NCI-H2107 treated with DMSO at 0.1 percent for 48 hours (cell line): ENCODE measurements around the gene TRAPPC10.

Source experiments
- DNase-seq: peaks from one replicate; lab custom pipeline; 2025; ENCODE audit not compliant: unreplicated experiment; lab: John Stamatoyannopoulos, UW

Gene TRAPPC10, protein sequence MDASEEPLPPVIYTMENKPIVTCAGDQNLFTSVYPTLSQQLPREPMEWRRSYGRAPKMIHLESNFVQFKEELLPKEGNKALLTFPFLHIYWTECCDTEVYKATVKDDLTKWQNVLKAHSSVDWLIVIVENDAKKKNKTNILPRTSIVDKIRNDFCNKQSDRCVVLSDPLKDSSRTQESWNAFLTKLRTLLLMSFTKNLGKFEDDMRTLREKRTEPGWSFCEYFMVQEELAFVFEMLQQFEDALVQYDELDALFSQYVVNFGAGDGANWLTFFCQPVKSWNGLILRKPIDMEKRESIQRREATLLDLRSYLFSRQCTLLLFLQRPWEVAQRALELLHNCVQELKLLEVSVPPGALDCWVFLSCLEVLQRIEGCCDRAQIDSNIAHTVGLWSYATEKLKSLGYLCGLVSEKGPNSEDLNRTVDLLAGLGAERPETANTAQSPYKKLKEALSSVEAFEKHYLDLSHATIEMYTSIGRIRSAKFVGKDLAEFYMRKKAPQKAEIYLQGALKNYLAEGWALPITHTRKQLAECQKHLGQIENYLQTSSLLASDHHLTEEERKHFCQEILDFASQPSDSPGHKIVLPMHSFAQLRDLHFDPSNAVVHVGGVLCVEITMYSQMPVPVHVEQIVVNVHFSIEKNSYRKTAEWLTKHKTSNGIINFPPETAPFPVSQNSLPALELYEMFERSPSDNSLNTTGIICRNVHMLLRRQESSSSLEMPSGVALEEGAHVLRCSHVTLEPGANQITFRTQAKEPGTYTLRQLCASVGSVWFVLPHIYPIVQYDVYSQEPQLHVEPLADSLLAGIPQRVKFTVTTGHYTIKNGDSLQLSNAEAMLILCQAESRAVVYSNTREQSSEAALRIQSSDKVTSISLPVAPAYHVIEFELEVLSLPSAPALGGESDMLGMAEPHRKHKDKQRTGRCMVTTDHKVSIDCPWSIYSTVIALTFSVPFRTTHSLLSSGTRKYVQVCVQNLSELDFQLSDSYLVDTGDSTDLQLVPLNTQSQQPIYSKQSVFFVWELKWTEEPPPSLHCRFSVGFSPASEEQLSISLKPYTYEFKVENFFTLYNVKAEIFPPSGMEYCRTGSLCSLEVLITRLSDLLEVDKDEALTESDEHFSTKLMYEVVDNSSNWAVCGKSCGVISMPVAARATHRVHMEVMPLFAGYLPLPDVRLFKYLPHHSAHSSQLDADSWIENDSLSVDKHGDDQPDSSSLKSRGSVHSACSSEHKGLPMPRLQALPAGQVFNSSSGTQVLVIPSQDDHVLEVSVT

DNA sequence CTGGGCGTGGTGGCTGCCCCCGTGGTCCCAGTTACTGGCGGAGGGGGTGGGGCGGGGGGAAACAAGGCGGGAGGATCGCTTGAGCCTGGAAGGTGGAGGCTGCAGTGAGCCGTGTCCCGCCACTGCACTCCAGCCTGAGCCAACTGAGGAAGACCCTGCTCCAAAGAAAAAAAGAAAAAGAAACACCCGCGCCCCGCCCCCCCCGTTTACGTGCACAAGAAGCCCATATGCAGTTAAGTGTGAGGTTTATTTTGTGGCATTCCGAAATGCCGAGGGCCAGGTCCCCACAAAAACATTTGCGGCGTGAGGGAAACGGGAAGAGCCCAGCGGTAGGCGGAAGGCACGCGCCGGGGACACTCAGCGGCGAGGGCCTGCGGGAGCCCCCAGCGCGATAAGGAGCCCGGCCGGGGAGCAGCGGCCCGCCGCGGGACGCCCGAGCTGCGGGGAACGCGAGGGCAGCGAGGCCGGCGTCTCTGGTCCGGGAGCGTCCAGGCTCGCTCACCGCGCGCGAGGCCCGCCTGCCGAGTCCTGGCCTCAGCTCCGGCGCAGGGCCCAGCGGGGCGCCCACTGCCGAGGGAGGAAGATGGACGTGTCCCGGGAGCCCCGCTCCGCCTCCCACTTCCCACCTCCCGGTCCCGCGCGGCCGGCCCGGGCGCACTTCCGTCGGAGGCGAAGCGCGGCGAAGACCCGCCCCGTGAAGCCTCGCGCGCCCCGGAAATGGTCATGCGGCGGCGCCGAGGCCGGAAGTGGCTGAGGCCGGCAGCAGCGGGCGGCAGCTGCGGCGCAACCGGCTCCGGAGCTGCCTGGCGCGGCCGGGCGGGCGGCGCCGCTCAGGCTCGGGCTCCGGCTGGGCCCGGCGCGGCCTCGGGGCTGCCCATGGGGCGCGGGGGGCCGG, at the start of gene TRAPPC10:
Gene TRAPPC10, plus strand, starts transcription at position 731 of the 895 bp plus-strand sequence. CDS start 185 bp downstream, outside the sequence.
- DNase-seq, result peak; percentile 68

DNA sequence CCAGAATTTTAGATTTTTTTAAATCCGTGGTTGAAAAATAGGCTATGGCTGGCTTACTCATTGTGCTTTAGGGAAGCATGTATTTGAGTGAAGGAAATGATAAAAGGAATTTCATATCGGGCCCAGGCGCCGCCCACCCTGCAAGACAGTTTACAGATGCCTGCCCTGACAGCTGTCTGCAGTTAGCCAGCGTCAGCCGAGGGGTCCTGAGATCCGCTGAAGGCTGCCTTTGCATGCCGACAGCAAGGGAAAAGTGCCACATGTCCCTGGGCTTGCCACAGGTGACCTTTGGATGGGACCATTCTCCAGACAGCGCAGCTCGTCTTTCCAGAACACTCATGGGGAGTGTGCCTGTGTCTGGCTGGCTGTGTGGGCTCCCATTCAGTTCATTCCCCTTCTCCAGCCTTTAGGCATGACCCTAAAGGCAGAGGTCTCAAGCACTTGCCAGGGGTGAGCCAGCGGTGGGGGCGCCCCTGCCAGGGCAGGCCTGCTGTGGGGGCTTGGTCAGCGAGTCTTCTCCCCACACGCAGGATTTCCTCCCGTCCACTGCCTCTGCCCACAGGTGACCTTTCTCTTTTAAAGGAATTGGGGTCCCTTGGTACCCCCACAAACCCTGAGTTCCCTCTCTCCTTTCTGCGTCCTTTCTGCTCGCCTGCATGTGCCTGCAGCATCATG, 46.1 kb upstream of the TRAPPC10 start:
- DNase-seq, result no peak

DNA sequence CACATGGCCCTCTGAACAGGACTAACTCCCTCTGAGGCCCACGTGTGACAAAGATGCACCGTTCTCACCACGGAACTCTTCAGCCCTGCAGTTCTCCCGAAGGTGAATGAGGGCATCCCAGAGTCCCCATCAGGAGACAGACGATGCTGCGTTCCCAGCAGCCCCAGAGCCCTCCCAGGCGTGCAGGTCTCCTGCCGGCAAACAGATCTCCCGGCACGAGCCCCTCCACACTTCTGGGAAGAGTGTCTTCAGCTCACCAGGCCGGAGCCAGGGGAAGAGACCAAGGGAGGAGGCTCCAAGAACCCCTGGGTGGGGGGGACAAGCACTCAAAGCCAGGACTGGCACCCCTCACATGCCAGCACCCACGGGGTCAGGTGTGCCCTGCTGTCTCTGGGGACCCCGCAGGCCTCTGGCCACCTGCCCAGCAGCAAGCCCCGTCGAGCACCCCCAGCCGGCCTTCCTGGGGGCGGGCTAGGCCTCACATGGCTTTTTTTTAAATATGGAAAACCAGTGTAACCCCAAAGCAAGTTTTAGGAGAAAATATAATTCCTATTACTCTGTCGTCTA, 45.1 kb upstream of the TRAPPC10 start:
- DNase-seq, result no peak

DNA sequence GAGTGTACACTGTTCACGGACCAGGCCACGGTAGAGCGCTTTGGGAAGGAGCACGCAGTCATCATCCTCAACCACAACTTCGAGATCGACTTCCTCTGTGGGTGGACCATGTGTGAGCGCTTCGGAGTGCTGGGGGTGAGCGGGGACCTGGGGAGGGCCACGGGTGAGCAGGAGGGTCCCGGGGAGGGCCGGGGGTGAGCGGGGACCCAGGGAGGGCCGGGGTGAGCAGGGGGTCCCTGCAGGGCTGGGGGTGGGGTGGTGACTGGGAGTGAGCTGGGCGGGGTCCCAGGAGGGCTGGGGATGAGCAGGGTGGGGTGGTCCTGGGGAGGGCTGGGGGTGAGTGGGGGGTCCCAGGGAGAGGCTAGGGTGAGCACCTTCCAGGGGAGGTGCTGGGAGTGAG, 44.1 kb upstream of the TRAPPC10 start:
- DNase-seq, result no peak

DNA sequence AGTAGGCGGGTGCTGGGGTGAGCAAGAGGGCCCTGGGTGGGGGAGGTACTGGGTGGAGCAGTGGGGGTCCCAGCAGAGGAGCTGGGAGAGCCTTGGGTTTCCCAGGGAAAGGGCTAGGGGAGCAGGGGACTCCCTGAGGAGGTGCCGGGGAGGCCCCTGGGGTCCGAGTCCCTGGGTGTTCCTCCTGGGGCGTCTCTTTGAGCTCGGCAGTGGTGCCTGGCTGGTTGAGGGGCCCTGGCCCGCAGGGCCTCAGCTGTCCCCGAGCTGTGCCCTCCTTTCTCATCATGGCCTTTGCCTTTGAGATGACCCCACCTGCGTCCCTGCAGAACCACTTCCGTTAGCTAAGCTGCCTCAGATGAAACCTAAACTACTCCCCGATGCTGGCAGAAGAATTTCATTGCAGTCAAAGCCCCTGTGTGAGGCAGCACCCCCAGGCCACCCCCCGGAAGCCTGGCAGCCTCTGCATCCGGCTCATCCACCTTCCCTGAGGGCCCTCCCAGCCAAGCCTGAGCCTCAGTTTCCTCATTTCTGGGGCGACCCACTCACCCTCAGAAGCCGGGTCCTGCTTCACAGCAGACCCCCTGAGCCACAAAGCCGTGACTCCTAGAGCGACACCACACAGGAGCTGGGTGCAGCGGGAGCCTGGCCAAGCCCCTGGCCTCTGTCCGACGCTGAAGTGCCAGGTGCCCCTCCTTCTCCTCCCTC, 43.5 kb upstream of the TRAPPC10 start:
- DNase-seq, result no peak

DNA sequence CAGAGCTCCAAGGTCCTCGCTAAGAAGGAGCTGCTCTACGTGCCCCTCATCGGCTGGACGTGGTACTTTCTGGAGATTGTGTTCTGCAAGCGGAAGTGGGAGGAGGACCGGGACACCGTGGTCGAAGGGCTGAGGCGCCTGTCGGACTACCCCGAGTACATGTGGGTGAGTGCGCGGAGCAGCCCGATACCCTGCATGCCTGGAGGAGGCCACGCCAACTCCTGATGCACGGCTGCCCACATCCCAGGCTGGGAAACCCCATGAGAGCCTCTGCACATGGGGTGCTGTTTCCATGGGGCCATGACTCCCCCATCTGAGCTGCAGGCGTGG, 43.0 kb upstream of the TRAPPC10 start:
- no peak for DNase-seq

DNA sequence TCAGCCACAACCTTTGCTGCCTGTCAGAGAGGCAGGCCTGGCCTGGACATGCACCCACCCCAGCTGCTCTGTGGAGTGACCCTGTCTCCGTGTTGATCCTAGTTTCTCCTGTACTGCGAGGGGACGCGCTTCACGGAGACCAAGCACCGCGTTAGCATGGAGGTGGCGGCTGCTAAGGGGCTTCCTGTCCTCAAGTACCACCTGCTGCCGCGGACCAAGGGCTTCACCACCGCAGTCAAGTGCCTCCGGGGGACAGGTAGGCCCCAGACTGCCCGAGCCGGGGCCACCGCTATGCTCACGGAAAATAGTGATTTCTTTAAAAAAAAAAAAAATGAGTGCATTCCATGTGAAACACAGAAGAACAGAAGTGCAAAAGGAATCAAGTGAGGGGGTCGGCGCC, 41.6 kb upstream of the TRAPPC10 start:
- DNase-seq, result no peak

DNA sequence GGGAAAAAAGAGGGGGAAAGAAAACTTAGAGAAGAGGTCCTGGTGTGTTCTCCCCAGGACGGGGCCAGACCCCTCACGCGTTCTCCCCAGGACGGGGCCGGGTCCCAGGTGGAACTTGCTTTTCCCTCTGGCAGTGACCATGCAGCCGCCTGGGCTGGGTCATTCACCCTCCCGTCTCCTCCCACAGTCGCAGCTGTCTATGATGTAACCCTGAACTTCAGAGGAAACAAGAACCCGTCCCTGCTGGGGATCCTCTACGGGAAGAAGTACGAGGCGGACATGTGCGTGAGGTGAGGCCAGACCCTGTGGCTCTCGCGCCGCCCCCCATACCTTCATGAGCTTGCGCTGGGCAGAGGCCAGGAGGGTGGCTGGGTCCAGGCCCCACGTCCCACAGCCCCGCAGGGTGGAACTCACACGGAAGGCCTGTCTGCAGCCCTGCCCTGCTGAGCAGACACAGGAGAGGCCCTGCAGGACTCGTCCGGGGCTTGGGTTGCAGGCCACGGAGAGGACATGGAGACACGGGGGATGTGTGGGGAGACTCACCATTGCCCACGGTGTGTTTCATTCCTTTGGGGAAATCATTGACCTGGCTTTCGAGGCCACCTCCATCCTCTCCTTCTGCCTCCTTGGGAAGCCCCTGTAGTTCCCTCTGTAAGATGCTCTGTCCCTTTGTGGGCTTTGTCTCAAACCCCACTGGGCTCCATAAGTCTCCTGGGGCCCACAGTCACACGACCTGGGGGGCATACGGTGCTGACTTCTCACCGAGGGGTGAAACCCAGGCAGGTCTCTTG, 40.7 kb upstream of the TRAPPC10 start:
- DNase-seq, result no peak

DNA sequence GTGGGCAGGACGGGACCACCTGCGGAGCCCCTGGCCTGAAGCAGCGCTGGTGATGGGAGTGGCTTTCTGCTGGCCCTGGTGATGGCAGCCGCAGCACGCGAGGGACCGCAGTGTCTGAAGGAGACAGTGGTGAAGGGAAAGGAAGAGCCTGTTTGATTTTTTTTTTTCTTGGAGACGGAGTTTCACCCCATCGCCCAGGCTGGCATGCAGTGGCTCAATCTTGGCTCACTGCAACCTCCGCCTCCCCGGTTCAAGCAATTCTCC, 40.2 kb upstream of the TRAPPC10 start:
- no peak for DNase-seq

DNA sequence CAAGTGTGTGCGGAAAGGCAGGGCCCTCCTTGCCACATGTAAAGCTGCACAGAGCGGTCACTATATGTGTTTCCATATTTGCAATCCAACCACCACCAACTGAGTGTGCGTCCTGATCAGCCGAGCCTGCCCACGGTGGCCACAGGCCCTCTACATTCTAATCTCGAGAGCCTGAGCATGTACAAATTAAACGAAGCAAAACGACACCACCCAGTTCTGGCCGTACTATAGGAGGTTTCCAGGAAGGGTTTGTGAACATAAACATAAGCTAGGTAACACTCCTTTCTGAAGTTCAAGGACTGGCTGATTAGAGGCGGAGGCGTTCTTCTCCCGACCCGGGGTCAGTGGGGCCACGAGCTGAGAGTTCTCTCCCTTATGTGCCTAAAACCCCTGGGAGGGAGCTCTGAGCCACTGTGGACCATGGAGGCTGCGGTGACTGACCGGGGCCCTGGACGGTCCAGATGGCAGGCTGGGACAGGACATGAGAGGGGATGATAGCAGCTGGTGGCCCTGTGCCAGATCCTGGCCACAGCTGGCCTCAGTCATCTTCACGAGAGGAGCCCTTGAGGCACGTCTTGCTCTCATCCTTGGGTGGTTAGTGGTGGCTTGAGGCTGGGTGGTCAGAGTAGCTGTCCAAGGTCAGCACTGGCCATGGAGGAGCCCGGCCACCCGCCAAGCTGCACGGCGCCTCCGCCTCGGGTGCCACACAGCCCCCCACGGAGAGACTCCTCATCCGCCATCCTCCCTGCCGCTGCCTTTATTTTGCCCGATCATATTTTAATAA, 39.1 kb upstream of the TRAPPC10 start:
- DNase-seq, result no peak

DNA sequence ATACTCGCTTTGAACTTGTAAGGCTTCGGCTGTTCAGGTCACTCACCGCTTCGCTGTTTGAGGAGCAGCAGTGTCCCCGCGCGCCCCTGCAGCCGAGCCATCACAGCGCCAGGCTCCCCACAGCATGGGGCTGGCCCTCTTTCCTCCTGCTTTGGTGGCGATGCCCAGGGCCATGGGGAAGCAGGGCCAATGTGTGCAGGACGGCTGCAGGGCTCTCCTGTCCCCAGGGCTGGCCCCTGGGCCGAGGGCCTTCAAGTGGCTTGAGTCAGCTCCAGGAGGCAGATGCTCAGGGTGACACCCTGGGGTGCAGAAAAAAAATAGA, 38.5 kb upstream of the TRAPPC10 start:
- no peak for DNase-seq

DNA sequence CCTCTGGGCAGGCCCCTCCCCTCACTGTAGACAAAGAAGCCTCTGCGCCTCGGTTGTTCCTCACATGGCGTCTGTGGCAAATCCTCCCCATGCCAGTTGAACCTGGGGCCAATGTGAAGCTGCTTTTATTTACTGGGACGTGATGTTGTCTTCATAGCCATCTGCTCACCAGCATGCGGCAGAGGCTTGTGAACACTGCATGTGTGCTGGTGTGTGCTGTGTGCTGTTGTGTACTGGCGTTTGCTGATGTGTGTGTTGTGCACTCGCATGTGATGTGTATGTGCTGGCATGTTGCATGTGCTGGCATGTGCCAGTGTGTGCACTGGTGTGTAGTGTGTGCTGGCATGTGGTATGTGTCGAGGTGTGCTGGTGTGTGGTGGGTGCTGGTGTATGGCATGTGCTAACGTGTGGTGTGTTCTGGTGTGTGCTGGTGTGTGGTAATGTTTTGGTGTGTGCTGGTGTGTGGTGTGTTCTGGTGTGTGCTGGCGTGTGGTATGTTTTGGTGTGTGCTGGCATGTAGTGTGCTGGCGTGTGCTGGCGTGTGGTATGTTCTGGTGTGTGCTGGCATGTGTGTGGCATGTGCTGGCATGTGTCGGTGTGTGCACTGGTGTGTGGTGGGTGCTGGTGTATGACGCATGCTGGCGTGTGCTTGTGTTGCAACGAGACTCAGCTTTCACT, 37.2 kb upstream of the TRAPPC10 start:
- DNase-seq, result no peak

DNA sequence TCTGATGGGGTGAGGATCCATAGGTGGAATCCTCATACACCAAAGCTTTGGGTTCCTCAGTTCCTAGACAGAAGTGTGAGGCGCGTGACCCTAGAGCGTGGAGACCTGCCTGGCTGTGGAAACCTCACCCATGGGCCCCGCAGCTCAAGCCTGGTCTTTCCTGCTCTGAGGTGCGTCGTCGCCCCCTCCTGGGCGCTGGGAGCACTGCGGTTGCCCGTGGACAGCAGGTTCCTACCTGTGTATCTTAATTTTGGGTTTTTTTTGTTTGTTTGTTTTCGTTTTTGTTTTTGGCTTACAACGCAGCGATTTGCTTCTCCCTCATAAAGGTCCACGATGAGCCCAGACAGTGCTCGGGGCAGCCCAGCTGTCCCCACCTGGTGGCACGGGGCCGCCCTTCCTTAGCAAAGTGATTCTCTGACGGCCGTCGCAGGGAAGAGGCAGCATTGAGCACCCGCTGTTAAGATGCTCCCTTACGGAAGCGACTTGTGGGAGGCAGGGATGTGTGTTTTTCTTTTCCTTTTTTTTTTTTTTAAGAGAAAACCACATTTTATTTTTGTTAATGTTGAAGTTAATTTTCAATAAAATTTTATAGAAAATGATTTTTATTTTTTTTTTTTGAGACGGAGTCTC, 36.5 kb upstream of the TRAPPC10 start:
- peak; percentile 30 for DNase-seq

DNA sequence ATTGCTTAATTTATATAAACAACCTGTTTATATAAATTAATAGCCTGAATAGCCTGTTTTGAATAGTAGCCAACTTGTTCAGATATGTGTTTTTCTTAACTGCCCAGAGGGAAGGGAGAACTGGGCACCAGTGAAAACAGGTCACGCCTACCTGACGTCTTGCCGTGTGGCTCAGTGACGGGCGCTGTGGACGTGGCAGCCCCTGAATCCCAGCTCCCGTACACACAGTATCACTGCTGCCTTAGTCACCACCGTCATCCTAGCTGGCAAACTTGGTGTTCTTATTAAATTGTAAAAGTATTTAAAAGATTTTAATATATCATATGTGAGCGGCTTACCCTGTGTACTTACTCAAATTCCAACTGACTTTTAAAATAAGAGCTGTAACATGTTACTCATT, 35.4 kb upstream of the TRAPPC10 start:
- no peak for DNase-seq

DNA sequence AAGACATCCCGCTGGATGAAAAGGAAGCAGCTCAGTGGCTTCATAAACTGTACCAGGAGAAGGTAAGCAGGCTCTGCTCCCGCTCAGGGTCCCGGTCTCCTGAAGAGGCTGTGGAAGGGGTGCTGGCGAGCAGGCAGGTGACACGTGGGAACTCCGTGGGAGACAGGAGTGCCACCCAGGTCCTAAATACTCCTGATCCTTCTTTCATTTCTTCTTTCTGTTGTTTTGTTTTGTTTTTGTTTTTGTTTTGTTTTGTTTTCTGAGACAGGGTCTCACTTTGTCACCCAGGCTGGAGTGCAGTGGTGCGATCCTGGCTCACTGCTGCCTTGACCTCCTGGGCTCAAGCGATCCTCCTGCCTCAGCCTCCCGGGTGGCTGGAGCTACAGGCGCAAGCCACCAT, 34.0 kb upstream of the TRAPPC10 start:
- no peak for DNase-seq

DNA sequence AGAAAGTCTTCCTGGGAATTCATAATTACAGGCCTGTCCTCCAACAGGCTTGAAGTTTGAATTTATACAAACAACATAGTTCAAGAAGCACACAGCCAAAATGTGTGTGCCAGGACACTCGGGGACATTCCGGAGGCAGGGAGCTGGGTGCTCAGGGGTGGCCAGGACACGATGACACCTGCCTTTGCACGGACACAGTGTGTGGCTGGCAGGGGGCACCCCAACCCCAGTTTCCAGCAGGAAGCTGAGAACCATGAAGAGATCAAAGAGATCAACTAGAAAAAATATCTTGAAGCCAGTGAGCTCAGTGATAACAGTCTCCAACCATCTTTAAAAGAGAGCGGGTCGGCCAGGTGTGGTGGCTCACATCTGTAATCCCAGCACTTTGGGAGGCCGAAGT, 32.5 kb upstream of the TRAPPC10 start:
- DNase-seq, result no peak
